ENCODE data around the gene KDM2A.

KDM2A gene

DNA sequence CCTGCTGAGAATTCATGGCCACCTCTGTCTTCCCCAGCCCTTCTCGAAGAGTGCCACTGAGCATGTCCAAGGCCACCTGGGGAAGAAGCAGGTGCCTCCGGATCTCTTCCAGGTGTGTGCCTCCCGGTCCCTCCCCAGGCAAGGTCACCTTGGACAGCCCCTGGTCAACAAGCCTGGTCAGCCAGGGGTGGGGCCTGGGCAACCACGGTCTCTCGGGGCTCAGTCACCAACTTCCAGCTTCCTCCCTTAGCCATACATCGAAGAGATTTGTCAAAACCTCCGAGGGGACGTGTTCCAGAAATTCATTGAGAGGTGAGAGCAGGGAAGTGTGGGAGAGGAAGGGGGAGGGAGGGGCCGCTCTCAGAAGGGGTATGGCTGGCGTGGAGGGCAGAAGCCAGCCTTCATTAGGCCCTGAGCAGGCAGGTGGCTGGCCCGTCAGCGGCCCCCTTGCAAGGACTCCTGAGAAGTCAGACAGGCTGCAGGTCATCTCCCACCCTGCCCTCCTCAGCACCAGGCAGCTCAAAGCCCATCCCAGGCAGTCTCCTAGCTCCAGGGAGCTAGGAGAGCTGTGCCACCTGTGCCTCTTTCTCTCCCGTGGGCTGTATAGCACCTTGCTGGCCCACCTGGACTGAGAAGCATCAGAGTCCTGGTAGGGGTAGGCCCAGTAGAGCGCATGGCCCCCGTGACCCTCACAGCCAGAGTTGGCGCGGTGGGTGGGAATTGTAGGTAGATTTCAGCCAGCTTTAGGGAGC lies 160.7 kb downstream of the KDM2A start:
- H3K14ac ChIP-seq (ENCODE audit: low read length in 2 of 2) = no peak overlapping the region
- no peak overlapping the region for H3K9ac ChIP-seq (ENCODE audit: low read length)
- no peak overlapping the region for H2AK5ac ChIP-seq (ENCODE audit: low read length, severe bottlenecking)
- no peak overlapping the region for H3K4me3 ChIP-seq (ENCODE audit: insufficient read depth in 1 of 2, low read depth in 1 of 2, low read length in 2 of 2)
- no peak overlapping the region for H3K18ac ChIP-seq (ENCODE audit: low read depth in 1 of 2, low read length in 2 of 2)
- no peaks in the 10 kb centered on the region for H3K9me3 ChIP-seq (ENCODE audit: control insufficient read depth, low read length)
- no peak overlapping the region for H4K91ac ChIP-seq (ENCODE audit: low read length)
- peaks cover 66% of the 10 kb centered on the region for H3K79me1 ChIP-seq (replicated peaks; ENCODE audit: low read length, poor library complexity, severe bottlenecking)
- H2BK5ac ChIP-seq (ENCODE audit: low read depth, low read length, poor library complexity, severe bottlenecking) = no peak overlapping the region
- H2BK120ac ChIP-seq (ENCODE audit: low read depth, low read length) = no peak overlapping the region
- 99% methylated on average over 14 of the region's 17 CpGs for WGBS
- H3K4me2 ChIP-seq (ENCODE audit: low read length, poor library complexity, severe bottlenecking) = no peak overlapping the region
- H4K8ac ChIP-seq (ENCODE audit: low read length) = no peak overlapping the region
- no peak for DNase-seq
- H2BK12ac ChIP-seq (ENCODE audit: low read length in 2 of 2) = no peak overlapping the region
- no peaks in the 10 kb centered on the region for H3K27me3 ChIP-seq (ENCODE audit: control insufficient read depth in 1 of 2, insufficient read depth in 1 of 2, low read length in 2 of 2)
- no peak overlapping the region for H3K27ac ChIP-seq (ENCODE audit: low read length, poor library complexity, severe bottlenecking)
- H3K4me1 ChIP-seq (ENCODE audit: control insufficient read depth, insufficient read depth, low read depth, low read length) = peaks cover 20% of the 10 kb centered on the region
- no peak overlapping the region for H3K4ac ChIP-seq (ENCODE audit: low read depth in 1 of 2, low read length in 2 of 2)
- no peak overlapping the region for H2BK15ac ChIP-seq (ENCODE audit: low read depth, poor library complexity, severe bottlenecking)
- peaks cover 57 to 95% of the 10 kb centered on the region in 2 experiments for H3K36me3 ChIP-seq (ENCODE audit: control insufficient read depth in 1 of 2, insufficient read depth in 2 of 2, low read depth in 1 of 2, low read length in 2 of 2)
- no peak overlapping the region for H3K23ac ChIP-seq (ENCODE audit: low read length in 2 of 2)
- no peak overlapping the region for H2AFZ ChIP-seq (ENCODE audit: low read depth, low read length)

DNA sequence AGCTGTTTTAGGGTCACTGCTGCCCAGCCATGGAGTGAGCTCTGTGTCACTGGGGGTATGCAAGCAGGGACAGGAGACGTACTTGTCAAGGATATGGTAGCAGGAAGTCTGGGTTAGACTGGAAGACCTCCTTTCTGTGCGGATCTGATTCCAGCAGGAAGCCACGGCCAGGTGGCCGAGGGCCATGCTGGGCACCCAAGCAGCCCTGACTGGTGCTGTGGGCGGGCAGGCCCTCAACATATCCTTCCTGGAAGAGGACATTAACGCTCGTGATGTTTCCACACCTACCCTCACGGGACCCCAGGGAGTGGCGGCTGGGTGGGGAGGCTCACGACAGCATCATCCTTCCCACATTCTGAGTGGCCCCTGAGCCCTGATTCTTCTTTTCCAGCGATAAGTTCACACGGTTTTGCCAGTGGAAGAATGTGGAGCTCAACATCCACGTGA lies 161.3 kb downstream of the KDM2A start:
- H3K27ac ChIP-seq (ENCODE audit: low read length, poor library complexity, severe bottlenecking) = no peak overlapping the region
- H3K4me2 ChIP-seq (ENCODE audit: low read length, poor library complexity, severe bottlenecking) = no peak overlapping the region
- H4K8ac ChIP-seq (ENCODE audit: low read length) = no peak overlapping the region
- peaks cover 67% of the 10 kb centered on the region for H3K79me1 ChIP-seq (replicated peaks; ENCODE audit: low read length, poor library complexity, severe bottlenecking)
- no peak overlapping the region for H2BK12ac ChIP-seq (ENCODE audit: low read length in 2 of 2)
- H3K4me3 ChIP-seq (ENCODE audit: insufficient read depth in 1 of 2, low read depth in 1 of 2, low read length in 2 of 2) = no peak overlapping the region
- H4K91ac ChIP-seq (ENCODE audit: low read length) = no peak overlapping the region
- H3K27me3 ChIP-seq (ENCODE audit: control insufficient read depth in 1 of 2, insufficient read depth in 1 of 2, low read length in 2 of 2) = no peaks in the 10 kb centered on the region
- no peak overlapping the region for H3K23ac ChIP-seq (ENCODE audit: low read length in 2 of 2)
- DNase-seq = no peak
- H3K18ac ChIP-seq (ENCODE audit: low read depth in 1 of 2, low read length in 2 of 2) = no peak overlapping the region
- H2AFZ ChIP-seq (ENCODE audit: low read depth, low read length) = no peak overlapping the region
- no peaks in the 10 kb centered on the region for H3K9me3 ChIP-seq (ENCODE audit: control insufficient read depth, low read length)
- no peak overlapping the region for H2BK5ac ChIP-seq (ENCODE audit: low read depth, low read length, poor library complexity, severe bottlenecking)
- no peak overlapping the region for H3K9ac ChIP-seq (ENCODE audit: low read length)
- no peak overlapping the region for H3K4ac ChIP-seq (ENCODE audit: low read depth in 1 of 2, low read length in 2 of 2)
- peaks cover 62 to 95% of the 10 kb centered on the region in 2 experiments for H3K36me3 ChIP-seq (ENCODE audit: control insufficient read depth in 1 of 2, insufficient read depth in 2 of 2, low read depth in 1 of 2, low read length in 2 of 2)
- H2BK15ac ChIP-seq (ENCODE audit: low read depth, poor library complexity, severe bottlenecking) = no peak overlapping the region
- peaks cover 20% of the 10 kb centered on the region for H3K4me1 ChIP-seq (ENCODE audit: control insufficient read depth, insufficient read depth, low read depth, low read length)
- no peak overlapping the region for H2BK120ac ChIP-seq (ENCODE audit: low read depth, low read length)
- 97% methylated on average over 13 of the region's 13 CpGs for WGBS
- H3K14ac ChIP-seq (ENCODE audit: low read length in 2 of 2) = no peak overlapping the region
- H2AK5ac ChIP-seq (ENCODE audit: low read length, severe bottlenecking) = no peak overlapping the region

DNA sequence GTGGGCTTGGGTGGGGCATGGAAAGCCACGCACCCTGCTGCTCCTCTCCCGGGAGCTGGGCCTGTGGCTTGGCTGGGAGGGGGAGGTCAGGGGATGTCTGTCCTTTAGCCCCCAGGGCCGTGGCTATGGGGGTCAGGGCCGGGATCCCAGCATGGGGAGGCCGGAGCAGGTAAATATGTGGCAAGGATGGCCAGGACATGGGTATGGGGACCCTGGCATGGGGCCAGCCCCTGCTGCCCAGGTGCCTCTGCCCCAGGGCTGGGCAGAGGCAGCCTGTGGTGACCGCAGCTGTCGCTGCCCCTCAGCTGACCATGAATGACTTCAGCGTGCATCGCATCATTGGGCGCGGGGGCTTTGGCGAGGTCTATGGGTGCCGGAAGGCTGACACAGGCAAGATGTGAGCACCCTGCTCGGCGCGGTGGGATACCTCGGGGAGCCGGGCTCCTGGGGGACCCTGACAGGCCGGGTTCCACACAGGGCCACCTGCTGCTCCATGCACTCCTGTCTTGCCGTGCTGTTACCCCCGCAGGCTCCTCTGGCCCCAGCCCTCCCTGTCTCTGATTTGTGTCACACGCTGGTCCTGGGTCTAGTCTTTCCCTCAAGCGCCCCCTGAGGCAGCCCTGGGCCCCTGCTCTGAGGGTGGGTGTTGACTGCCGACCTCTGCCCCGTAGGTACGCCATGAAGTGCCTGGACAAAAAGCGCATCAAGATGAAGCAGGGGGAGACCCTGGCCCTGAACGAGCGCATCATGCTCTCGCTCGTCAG lies 161.9 kb downstream of the KDM2A start:
- peaks cover 67% of the 10 kb centered on the region for H3K79me1 ChIP-seq (replicated peaks; ENCODE audit: low read length, poor library complexity, severe bottlenecking)
- H3K18ac ChIP-seq (ENCODE audit: low read depth in 1 of 2, low read length in 2 of 2) = no peak overlapping the region
- peaks cover 68 to 95% of the 10 kb centered on the region in 2 experiments for H3K36me3 ChIP-seq (ENCODE audit: control insufficient read depth in 1 of 2, insufficient read depth in 2 of 2, low read depth in 1 of 2, low read length in 2 of 2)
- no peak overlapping the region for H4K91ac ChIP-seq (ENCODE audit: low read length)
- H3K9me3 ChIP-seq (ENCODE audit: control insufficient read depth, low read length) = no peaks in the 10 kb centered on the region
- H4K8ac ChIP-seq (ENCODE audit: low read length) = no peak overlapping the region
- H3K4me1 ChIP-seq (ENCODE audit: control insufficient read depth, insufficient read depth, low read depth, low read length) = peaks cover 16% of the 10 kb centered on the region
- no peak overlapping the region for H2BK15ac ChIP-seq (ENCODE audit: low read depth, poor library complexity, severe bottlenecking)
- H3K27ac ChIP-seq (ENCODE audit: low read length, poor library complexity, severe bottlenecking) = no peak overlapping the region
- no peak overlapping the region for H2AFZ ChIP-seq (ENCODE audit: low read depth, low read length)
- no peak overlapping the region for H3K14ac ChIP-seq (ENCODE audit: low read length in 2 of 2)
- WGBS = 95% methylated on average over 31 of the region's 31 CpGs
- H3K4me3 ChIP-seq (ENCODE audit: insufficient read depth in 1 of 2, low read depth in 1 of 2, low read length in 2 of 2) = no peak overlapping the region
- H3K4me2 ChIP-seq (ENCODE audit: low read length, poor library complexity, severe bottlenecking) = no peak overlapping the region
- no peak overlapping the region for H2BK120ac ChIP-seq (ENCODE audit: low read depth, low read length)
- H3K4ac ChIP-seq (ENCODE audit: low read depth in 1 of 2, low read length in 2 of 2) = no peak overlapping the region
- no peak for DNase-seq
- H3K27me3 ChIP-seq (ENCODE audit: control insufficient read depth in 1 of 2, insufficient read depth in 1 of 2, low read length in 2 of 2) = no peaks in the 10 kb centered on the region
- H3K9ac ChIP-seq (ENCODE audit: low read length) = no peak overlapping the region
- no peak overlapping the region for H2BK5ac ChIP-seq (ENCODE audit: low read depth, low read length, poor library complexity, severe bottlenecking)
- H2BK12ac ChIP-seq (ENCODE audit: low read length in 2 of 2) = no peak overlapping the region
- no peak overlapping the region for H3K23ac ChIP-seq (ENCODE audit: low read length in 2 of 2)
- no peak overlapping the region for H2AK5ac ChIP-seq (ENCODE audit: low read length, severe bottlenecking)

DNA sequence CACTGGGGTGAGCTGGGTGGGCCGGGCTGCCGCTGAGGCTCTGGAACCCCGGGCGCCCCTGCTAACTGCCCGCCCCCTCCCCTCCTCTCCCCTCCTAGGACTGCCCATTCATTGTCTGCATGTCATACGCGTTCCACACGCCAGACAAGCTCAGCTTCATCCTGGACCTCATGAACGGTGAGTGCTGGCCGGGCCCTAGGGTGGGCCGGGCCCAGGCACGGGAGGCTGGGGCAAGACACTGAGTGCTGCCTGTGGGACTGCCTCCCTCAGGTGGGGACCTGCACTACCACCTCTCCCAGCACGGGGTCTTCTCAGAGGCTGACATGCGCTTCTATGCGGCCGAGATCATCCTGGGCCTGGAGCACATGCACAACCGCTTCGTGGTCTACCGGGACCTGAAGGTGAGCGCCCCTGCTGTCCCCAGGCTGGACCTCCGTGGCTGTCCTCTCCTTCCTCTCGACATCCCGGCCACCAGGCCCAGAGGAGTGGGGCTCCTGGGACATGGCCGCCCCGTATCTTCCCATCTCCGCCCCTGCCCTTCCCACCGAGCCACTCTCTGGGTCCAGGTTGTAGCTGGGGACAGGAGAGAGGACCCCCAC lies 162.6 kb downstream of the KDM2A start:
- H3K36me3 ChIP-seq (ENCODE audit: control insufficient read depth in 1 of 2, insufficient read depth in 2 of 2, low read depth in 1 of 2, low read length in 2 of 2) = peaks cover 72 to 98% of the 10 kb centered on the region in 2 experiments
- H4K8ac ChIP-seq (ENCODE audit: low read length) = no peak overlapping the region
- H3K9me3 ChIP-seq (ENCODE audit: control insufficient read depth, low read length) = no peaks in the 10 kb centered on the region
- H3K4me3 ChIP-seq (ENCODE audit: insufficient read depth in 1 of 2, low read depth in 1 of 2, low read length in 2 of 2) = no peak overlapping the region
- no peak overlapping the region for H3K9ac ChIP-seq (ENCODE audit: low read length)
- H3K4ac ChIP-seq (ENCODE audit: low read depth in 1 of 2, low read length in 2 of 2) = no peak overlapping the region
- no peak overlapping the region for H4K91ac ChIP-seq (ENCODE audit: low read length)
- peaks cover 15% of the 10 kb centered on the region for H3K4me1 ChIP-seq (ENCODE audit: control insufficient read depth, insufficient read depth, low read depth, low read length)
- H3K4me2 ChIP-seq (ENCODE audit: low read length, poor library complexity, severe bottlenecking) = no peak overlapping the region
- no peak overlapping the region for H3K27ac ChIP-seq (ENCODE audit: low read length, poor library complexity, severe bottlenecking)
- H2AFZ ChIP-seq (ENCODE audit: low read depth, low read length) = no peak overlapping the region
- no peak overlapping the region for H3K18ac ChIP-seq (ENCODE audit: low read depth in 1 of 2, low read length in 2 of 2)
- no peak overlapping the region for H2BK5ac ChIP-seq (ENCODE audit: low read depth, low read length, poor library complexity, severe bottlenecking)
- no peak overlapping the region for H3K14ac ChIP-seq (ENCODE audit: low read length in 2 of 2)
- H2BK12ac ChIP-seq (ENCODE audit: low read length in 2 of 2) = no peak overlapping the region
- no peaks in the 10 kb centered on the region for H3K27me3 ChIP-seq (ENCODE audit: control insufficient read depth in 1 of 2, insufficient read depth in 1 of 2, low read length in 2 of 2)
- WGBS = 96% methylated on average over 27 of the region's 27 CpGs
- H3K79me1 ChIP-seq (replicated peaks; ENCODE audit: low read length, poor library complexity, severe bottlenecking) = peaks cover 68% of the 10 kb centered on the region
- H2BK120ac ChIP-seq (ENCODE audit: low read depth, low read length) = no peak overlapping the region
- no peak overlapping the region for H3K23ac ChIP-seq (ENCODE audit: low read length in 2 of 2)
- no peak overlapping the region for H2AK5ac ChIP-seq (ENCODE audit: low read length, severe bottlenecking)
- H2BK15ac ChIP-seq (ENCODE audit: low read depth, poor library complexity, severe bottlenecking) = no peak overlapping the region
- no peak for DNase-seq

Data from mesenchymal stem cell (in vitro differentiated cells and primary cell).